DLD1 (cell line): ENCODE data around the gene C3orf18.

Source experiments
- in situ Hi-C: cut with HindIII; loops from 2 replicates; pipeline ENCODE4 v1.10.0; 2017; ENCODE audit warnings: low sequenced_read_pairs

Gene C3orf18

GRCh38 chr3:50567386-50568167 lies at the start of gene C3orf18:
C3orf18 (minus strand) TSS chr3:50567747; CDS start chr3:50565699, 2,048 bp downstream.
- in situ Hi-C loops, result no loop called here

- in situ Hi-C loops, result no loop called here
These were observed 49.2 kb upstream of the C3orf18 start for GRCh38 chr3:50616770-50617095.

- in situ Hi-C loops, result no loop called here
These were observed 48.6 kb upstream of the C3orf18 start for GRCh38 chr3:50616003-50616769.

- in situ Hi-C loops, result no loop called here
These were observed 47.6 kb upstream of the C3orf18 start for GRCh38 chr3:50615190-50615589.

- in situ Hi-C loops, result no loop called here
These were observed 45.7 kb upstream of the C3orf18 start for GRCh38 chr3:50612970-50613846.

- in situ Hi-C loops, result no loop called here
These were observed 44.8 kb upstream of the C3orf18 start for GRCh38 chr3:50612234-50612882.

GRCh38 chr3:50611464-50612233 lies 44.1 kb upstream of the C3orf18 start, which contains the start of gene CISH:
CISH (minus strand) TSS chr3:50611774; CDS start chr3:50611650, 124 bp downstream.
- in situ Hi-C loops, result no loop called here

GRCh38 chr3:50610992-50611463 lies 43.5 kb upstream of the C3orf18 start:
- in situ Hi-C loops, result no loop called here

- in situ Hi-C loops, result no loop called here
These were observed 42.8 kb upstream of the C3orf18 start for GRCh38 chr3:50610181-50610971.

GRCh38 chr3:50609763-50610085 lies 42.2 kb upstream of the C3orf18 start:
- in situ Hi-C loops, result loop anchor here (10.0 kb wide), 1 partner anchor 185 kb away; no protein-coding TSS in a partner anchor

GRCh38 chr3:50609071-50609762 lies 41.7 kb upstream of the C3orf18 start:
- in situ Hi-C loops, result loop anchor here (10.0 kb wide), 1 partner anchor 184 kb away; no protein-coding TSS in a partner anchor

GRCh38 chr3:50608278-50608677 lies 40.7 kb upstream of the C3orf18 start:
- in situ Hi-C loops, result loop anchor here (10.0 kb wide), 1 partner anchor 183 kb away; no protein-coding TSS in a partner anchor

- in situ Hi-C loops, result loop anchor here (10.0 kb wide), 1 partner anchor 183 kb away; no protein-coding TSS in a partner anchor
These were observed 39.9 kb upstream of the C3orf18 start for GRCh38 chr3:50607271-50608091.

- in situ Hi-C loops, result loop anchor here (10.0 kb wide), 1 partner anchor 182 kb away; no protein-coding TSS in a partner anchor
These were observed 39.0 kb upstream of the C3orf18 start for GRCh38 chr3:50606596-50606995.

GRCh38 chr3:50605901-50606326 lies 38.4 kb upstream of the C3orf18 start:
- in situ Hi-C loops, result loop anchor here (10.0 kb wide), 1 partner anchor 181 kb away; no protein-coding TSS in a partner anchor

- in situ Hi-C loops, result loop anchor here (10.0 kb wide), 1 partner anchor 180 kb away; no protein-coding TSS in a partner anchor
These were observed 37.4 kb upstream of the C3orf18 start for GRCh38 chr3:50604628-50605588.
